ENCODE measurements around the gene ACOX1.
A peak's percentile ranks its signal among the peaks of the same experiment; 100 is the strongest.

ACOX1 gene

DNA sequence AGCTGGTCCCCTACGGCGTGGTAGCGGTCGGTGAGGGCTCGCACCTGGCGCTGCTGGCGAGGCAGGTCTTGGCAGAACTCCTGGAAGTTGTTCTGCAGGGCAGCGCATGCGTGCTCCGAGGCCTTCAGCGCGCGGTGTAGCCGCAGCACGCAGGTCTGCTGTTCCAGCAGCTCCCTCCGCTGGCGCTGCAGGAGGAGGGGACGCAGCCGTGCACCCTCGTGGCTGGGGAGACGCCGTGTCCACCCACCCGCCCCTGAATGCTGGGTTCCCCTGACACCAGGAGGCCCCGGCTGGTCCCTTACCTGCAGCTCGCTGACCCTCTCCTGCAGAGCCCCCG is 35.9 kb upstream of the ACOX1 start:
- TF ChIP-seq, protein P1, sequence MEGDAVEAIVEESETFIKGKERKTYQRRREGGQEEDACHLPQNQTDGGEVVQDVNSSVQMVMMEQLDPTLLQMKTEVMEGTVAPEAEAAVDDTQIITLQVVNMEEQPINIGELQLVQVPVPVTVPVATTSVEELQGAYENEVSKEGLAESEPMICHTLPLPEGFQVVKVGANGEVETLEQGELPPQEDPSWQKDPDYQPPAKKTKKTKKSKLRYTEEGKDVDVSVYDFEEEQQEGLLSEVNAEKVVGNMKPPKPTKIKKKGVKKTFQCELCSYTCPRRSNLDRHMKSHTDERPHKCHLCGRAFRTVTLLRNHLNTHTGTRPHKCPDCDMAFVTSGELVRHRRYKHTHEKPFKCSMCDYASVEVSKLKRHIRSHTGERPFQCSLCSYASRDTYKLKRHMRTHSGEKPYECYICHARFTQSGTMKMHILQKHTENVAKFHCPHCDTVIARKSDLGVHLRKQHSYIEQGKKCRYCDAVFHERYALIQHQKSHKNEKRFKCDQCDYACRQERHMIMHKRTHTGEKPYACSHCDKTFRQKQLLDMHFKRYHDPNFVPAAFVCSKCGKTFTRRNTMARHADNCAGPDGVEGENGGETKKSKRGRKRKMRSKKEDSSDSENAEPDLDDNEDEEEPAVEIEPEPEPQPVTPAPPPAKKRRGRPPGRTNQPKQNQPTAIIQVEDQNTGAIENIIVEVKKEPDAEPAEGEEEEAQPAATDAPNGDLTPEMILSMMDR (IDR thresholded peaks at IDR 0.05; ENCODE audit: insufficient read depth, missing control alignments) = no peak

DNA sequence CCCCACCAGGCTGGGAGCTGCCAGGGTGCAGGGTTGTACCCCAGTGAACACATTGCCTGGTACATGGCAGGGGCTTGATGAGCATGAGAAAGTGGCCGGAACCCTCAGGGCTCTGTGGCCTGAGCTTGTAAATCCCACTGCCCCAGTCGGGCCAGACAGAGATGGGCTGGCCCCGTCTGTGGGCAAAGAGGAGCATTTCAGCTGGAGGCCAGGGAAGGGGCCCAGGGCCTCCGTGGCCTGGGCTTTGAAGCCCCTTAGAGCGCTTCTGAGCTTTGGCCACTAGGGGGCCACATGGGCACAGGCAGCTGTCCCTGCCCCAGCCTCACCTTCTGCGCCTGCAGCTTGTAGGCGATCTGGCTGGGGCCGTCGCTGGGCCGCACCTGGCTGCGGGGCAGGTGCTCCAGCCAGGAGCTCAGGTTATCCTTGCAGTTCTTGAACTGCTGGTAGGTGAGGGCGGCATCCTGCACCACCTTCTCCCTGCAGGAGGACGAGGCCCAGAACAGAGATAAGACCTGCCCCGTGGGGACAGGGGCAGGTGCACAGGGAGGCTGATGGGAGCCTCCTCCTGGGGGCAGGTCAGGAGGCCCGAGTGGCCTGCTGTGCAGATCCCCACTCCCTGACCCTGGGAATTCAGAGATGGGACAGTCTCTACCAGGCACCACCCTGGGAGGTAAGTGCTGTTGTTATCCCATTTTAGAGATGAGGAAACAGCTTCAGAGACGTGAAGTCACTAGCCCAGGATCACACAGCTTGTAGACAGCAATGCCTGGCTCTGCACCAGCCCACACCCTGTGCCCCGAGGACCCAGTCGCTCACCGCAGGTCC is 35.3 kb upstream of the ACOX1 start:
- FAIRE-seq = no peak
- TF ChIP-seq, protein P1 (IDR thresholded peaks at IDR 0.05; ENCODE audit: insufficient read depth, missing control alignments) = peak; percentile 98
- peak; percentile 96 for DNase-seq (ENCODE audit: insufficient read length, low spot score)

More for the DNA sequence above, 35.9 kb upstream of the ACOX1 start:
- no peak for FAIRE-seq
- no peak for DNase-seq (ENCODE audit: insufficient read length, low spot score)

DNA sequence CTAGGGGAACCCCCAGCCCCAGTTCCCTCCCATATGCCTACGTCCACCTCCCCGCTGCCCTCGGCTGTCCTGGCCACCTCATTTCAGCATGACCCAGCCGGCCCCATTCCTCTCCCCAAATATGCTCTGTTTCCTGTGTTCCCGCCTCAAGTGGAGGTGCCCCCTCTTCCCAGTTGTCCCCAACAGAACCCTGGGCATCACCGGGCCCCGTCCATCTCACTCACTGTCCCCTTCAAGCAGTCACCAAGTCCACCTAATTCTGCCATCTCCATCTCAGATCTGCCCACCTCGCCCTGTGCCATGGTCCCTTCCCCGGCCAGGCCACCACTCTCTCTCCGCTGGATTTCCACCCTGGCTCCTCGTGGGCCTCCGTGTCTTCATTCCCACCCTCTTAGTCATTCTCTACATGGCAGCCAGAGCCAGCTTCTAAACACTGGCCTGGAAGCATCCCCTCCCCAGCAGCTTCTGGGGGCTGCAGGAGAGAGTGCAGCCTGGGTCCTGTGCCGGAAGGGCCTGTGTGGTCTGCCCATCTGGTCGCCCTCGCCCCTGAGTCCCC is 34.5 kb upstream of the ACOX1 start:
- TF ChIP-seq, protein P1 (IDR thresholded peaks at IDR 0.05; ENCODE audit: insufficient read depth, missing control alignments) = no peak
- FAIRE-seq (no peak), DNase-seq (ENCODE audit: insufficient read length, low spot score) (no peak)

DNA sequence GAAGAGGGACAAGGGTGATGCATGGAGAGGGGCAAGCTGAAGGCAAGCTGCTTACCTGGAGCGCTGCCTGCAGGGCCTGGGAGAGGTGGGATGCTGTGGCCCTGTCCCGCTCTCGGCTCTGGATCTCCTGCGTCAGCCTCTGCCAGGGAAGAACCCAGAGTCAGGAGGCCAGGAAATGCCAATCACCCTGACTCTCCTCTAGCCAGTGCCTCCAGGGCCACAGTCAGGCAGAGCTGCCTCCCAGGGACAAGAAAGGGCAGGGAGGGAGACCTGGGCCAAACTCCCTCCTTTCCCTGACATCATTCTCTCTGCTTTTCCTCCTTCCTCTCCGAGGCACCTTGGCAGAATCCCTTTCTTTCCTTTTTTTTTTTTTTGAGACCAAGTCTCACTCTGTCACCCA is 33.0 kb upstream of the ACOX1 start:
- FAIRE-seq = no peak
- TF ChIP-seq, protein P1 (IDR thresholded peaks at IDR 0.05; ENCODE audit: insufficient read depth, missing control alignments) = no peak

DNA sequence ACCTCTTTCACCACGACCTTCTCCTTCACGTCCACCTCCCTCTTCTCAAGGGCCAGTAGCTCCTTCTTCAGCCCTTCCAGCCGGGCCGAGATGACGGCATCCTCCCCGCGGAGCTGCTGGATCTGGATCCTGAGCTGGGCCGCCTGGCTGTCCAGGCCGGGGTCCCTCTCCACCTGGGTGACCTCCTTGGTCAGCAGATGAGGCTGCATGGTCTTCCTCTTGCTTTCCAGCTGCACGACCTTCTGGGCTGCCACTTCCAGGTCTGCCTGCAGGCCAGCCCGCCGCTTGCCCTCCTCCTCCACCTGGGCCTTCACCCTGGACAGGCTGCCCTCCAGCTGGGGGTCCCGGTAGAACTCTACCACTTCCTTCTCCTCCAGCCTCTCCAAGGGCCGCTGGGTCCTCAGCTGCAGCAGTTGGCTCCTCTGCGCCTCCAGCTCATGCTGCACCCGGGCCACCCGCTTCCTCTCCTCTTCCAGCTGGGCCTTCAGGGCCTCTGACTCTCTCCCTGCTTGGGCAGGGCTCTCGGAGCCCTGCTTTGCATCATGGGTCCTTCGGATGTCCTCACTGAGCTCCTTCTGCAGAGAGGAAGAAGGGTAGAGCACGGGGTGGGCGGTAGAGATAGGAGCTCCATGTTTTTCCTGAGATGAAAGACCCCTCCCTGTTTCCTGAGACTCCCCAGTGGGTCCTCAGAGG is 31.1 kb upstream of the ACOX1 start:
- TF ChIP-seq, protein P1 (IDR thresholded peaks at IDR 0.05; ENCODE audit: insufficient read depth, missing control alignments) = no peak
- FAIRE-seq = no peak
- DNase-seq (ENCODE audit: insufficient read length, low spot score) = no peak

More for the DNA sequence above, 33.0 kb upstream of the ACOX1 start:
- DNase-seq (ENCODE audit: insufficient read length, low spot score) = no peak

DNA sequence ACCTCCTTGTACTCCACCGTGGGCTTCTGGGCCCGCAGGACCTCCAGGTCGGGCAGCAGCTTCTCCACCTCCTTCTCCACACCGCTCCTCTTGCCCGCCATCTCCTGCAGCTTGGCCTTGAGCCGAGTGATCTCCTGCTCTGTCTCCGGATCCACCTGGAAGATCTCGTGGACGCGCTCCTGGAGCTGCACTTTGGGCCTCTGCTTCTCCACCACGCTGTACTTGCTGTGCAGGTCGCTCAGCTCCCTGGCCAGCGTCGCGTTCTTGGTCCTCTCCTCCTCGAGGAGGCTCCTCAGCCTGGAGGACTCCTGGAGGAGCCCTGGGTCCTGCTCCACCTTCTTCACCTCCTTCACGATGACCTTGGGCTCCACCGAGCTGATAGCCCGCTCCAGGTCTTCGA is 30.5 kb upstream of the ACOX1 start:
- no peak for FAIRE-seq
- DNase-seq (ENCODE audit: insufficient read length, low spot score) = no peak
- TF ChIP-seq, protein P1 (IDR thresholded peaks at IDR 0.05; ENCODE audit: insufficient read depth, missing control alignments) = no peak
